ENCODE data around the gene CYTH1.

DNA sequence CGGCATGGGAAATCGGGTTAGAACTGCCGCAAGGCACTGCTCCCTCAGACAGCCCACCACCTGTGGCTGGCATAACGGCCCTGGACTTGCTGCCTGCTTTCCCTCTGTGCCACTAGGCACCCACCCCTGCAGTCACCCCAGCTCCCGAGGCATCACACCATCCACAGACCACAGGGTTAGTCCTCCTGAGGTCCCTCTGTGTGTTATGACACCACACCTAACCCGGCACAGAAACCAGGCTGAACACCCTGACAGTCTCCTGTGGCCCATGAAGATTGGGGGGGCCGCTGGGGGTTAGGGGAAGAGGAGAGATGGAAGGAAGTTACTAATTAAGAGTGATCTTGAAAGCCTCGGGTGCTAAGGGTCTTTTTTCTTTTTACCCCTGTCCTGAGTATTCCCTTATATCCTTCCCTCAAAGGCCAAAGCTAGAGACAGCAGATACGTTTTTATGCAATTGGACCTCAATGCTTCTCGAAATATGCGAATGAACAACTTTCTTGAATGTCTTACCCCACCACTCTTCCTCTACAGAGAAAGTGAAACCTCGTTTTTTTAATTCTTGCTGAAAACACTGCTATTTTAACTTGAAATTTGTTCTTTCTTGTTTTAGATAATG, 7.0 kb downstream of the CYTH1 start:
- TF ChIP-seq, protein P1, sequence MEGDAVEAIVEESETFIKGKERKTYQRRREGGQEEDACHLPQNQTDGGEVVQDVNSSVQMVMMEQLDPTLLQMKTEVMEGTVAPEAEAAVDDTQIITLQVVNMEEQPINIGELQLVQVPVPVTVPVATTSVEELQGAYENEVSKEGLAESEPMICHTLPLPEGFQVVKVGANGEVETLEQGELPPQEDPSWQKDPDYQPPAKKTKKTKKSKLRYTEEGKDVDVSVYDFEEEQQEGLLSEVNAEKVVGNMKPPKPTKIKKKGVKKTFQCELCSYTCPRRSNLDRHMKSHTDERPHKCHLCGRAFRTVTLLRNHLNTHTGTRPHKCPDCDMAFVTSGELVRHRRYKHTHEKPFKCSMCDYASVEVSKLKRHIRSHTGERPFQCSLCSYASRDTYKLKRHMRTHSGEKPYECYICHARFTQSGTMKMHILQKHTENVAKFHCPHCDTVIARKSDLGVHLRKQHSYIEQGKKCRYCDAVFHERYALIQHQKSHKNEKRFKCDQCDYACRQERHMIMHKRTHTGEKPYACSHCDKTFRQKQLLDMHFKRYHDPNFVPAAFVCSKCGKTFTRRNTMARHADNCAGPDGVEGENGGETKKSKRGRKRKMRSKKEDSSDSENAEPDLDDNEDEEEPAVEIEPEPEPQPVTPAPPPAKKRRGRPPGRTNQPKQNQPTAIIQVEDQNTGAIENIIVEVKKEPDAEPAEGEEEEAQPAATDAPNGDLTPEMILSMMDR (conservative IDR thresholded peaks at IDR 0.05 in 1 of 2, IDR thresholded peaks at IDR 0.05 in 1 of 2; ENCODE audit: extremely low read depth in 1 of 2, insufficient read depth in 1 of 2, low read depth in 1 of 2, low read length in 2 of 2): no peak
- no peak for TF ChIP-seq EZH2 (IDR thresholded peaks at IDR 0.05; ENCODE audit: borderline replicate concordance, low read length)
